ENCODE results near the gene SFXN2. TPM values are rescaled to one million over a fixed set of nuclear protein-coding genes. Genes with fewer than 3 reads are reported as not detected.
A peak's percentile ranks its signal among the peaks of the same experiment; 100 is the strongest.
"Not testable (repeated sequence)": the region's sequence is repeated elsewhere in the genome, so short reads cannot be mapped to it uniquely, and the experiment has no call there.

The SFXN2 gene
- total and polyA plus RNA-seq, 7 experiments from 2014 or later = 11.4 to 32.1 (median 17.5) TPM

DNA sequence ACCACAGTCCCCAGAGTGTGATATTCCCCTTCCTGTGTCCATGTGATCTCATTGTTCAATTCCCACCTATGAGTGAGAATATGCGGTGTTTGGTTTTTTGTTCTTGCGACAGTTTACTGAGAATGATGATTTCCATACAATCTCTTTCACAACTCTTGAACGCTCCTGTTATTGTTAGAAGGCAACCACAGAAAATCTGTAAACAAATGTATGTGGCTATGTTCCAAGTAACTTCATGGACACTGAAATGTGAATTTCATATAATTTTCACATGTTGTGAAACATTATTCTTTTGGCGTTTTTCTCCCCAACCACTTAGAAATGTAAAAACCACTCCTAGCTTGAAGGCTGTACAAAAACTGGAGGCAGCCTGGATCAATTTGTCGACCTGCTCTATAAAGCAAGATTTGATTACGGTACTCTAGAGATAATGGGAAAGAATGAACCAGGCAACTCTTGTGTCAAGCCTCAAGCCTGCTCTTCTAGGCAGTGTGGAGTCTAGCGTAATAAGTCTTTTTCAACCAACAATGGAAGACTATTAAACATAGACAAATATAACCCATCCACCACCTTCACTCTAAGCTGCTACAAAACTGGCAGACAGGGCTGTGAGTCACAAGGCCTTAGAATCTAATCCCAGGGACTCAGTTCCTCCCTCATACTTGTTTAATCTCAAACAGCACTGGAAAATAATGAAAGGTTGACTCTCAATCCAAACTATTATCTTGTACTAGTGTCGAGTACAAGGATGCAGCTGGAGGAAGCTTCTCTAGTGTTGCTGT is 23.0 kb upstream of the SFXN2 start:
- ATAC-seq (no peak), DNase-seq (no peak)
- H3K36me3 ChIP-seq (ENCODE audit: control insufficient read depth in 2 of 3, insufficient read depth in 3 of 3, low read length in 3 of 3) = peaks cover 0 to under 1% (median 0%) of the 10 kb centered on the region in 3 experiments
- Mint-ChIP-seq H3K4me3 (no peak overlapping the region), H3K36me3 (peaks cover 0 to 14% (median 4%) of the 10 kb centered on the region in 5 donors), H3K27ac (no peak overlapping the region), H3K27me3 (no peaks in the 10 kb centered on the region), H3K9me3 (no peaks in the 10 kb centered on the region), H3K4me1 (peaks cover 0 to 3% (median 0%) of the 10 kb centered on the region in 7 donors)
- no peaks in the 10 kb centered on the region for H3K9me3 ChIP-seq (ENCODE audit: control insufficient read depth in 2 of 3, low read length in 3 of 3)
- ChIA-PET POLR2A (interaction anchor here (0.8 to 1.5 kb wide), 2 partner anchors 23 to 45 kb away, joined by 3 to 4 read pairs; partner anchors contain the start of genes ARL3 and SFXN2), CTCF (no interaction called here)
- H3K27me3 ChIP-seq (ENCODE audit: control insufficient read depth in 2 of 2, insufficient read depth in 2 of 2, low read length in 2 of 2) = no peaks in the 10 kb centered on the region
- H3K4me3 ChIP-seq (ENCODE audit: low read length) = no peak overlapping the region
- no peaks in the 10 kb centered on the region for H3K4me1 ChIP-seq (ENCODE audit: control insufficient read depth in 2 of 2, insufficient read depth in 2 of 2, low read length in 2 of 2)
- intact Hi-C loops (cut with micrococcal nuclease) = no loop called here
- H3K27ac ChIP-seq (ENCODE audit: low read depth, low read length) = no peak overlapping the region

DNA sequence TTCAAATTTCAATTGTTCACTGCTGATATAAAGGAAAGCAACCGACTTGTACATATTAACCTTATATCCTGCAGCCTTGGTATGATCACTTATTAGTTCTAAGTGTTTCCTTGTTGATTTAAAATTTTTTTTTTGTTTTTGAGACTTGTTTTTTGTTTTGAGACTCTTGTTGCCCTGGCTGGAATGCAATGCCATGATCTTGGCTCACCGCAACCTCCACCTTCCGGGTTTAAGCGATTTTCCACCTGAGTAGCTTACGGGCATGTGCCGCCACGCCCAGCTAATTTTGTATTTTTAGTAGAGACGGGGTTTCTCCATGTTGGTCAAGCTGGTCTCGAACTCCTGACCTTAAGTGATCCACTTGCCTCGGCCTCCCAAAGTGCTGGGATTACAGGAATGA is 19.0 kb upstream of the SFXN2 start:
- ATAC-seq; CTCF ChIA-PET; H3K4me3 ChIP-seq (ENCODE audit: low read length); H3K27me3 ChIP-seq (ENCODE audit: control insufficient read depth in 2 of 2, insufficient read depth in 2 of 2, low read length in 2 of 2); intact Hi-C loops (cut with micrococcal nuclease); H3K4me3 Mint-ChIP-seq; H3K27ac ChIP-seq (ENCODE audit: low read depth, low read length); H3K4me1 Mint-ChIP-seq; H3K9me3 Mint-ChIP-seq; H3K4me1 ChIP-seq (ENCODE audit: control insufficient read depth in 2 of 2, insufficient read depth in 2 of 2, low read length in 2 of 2); H3K27ac Mint-ChIP-seq; H3K27me3 Mint-ChIP-seq; H3K9me3 ChIP-seq (ENCODE audit: control insufficient read depth in 2 of 3, low read length in 3 of 3); DNase-seq; POLR2A ChIA-PET: not testable (repeated sequence)
- peaks cover 0 to 19% (median 0%) of the 10 kb centered on the region in 3 experiments for H3K36me3 ChIP-seq (ENCODE audit: control insufficient read depth in 2 of 3, insufficient read depth in 3 of 3, low read length in 3 of 3)
- peaks cover 8 to 36% (median 21%) of the 10 kb centered on the region in 5 donors for H3K36me3 Mint-ChIP-seq

DNA sequence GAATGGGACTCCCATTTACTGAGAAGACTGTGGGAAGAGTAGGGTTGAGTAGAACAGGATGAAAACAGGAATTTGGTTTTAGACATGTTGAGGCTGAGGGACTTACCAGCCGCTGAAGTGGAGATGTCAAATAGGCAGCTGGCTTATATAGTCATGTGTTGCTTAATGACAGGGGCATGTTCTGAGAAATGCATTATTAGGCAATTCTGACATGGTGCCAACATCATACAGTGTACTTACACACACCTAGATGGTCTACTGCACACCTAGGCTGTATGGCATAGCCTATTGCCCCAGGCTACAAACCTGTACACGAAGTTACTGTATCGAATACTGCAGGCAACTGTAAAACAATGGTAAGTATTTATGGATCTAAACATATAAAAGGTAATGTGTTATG is 17.7 kb upstream of the SFXN2 start:
- DNase-seq (no peak), ATAC-seq (no peak)
- no peaks in the 10 kb centered on the region for H3K27me3 Mint-ChIP-seq
- H3K4me1 Mint-ChIP-seq = peaks cover 0 to 4% (median 0%) of the 10 kb centered on the region in 7 donors
- no peaks in the 10 kb centered on the region for H3K9me3 Mint-ChIP-seq
- peaks cover 8 to 36% (median 21%) of the 10 kb centered on the region in 5 donors for H3K36me3 Mint-ChIP-seq
- no peak overlapping the region for H3K4me3 Mint-ChIP-seq
- H3K27me3 ChIP-seq (ENCODE audit: control insufficient read depth in 2 of 2, insufficient read depth in 2 of 2, low read length in 2 of 2) = no peaks in the 10 kb centered on the region
- no peaks in the 10 kb centered on the region for H3K4me1 ChIP-seq (ENCODE audit: control insufficient read depth in 2 of 2, insufficient read depth in 2 of 2, low read length in 2 of 2)
- no peak overlapping the region for H3K4me3 ChIP-seq (ENCODE audit: low read length)
- no peak overlapping the region for H3K27ac ChIP-seq (ENCODE audit: low read depth, low read length)
- intact Hi-C loops (cut with micrococcal nuclease) = no loop called here
- POLR2A ChIA-PET = interaction anchor here (0.6 kb wide), 1 partner anchor 20 kb away, joined by 4 read pairs; no protein-coding TSS in a partner anchor
- H3K36me3 ChIP-seq (ENCODE audit: control insufficient read depth in 2 of 3, insufficient read depth in 3 of 3, low read length in 3 of 3) = peaks cover 0 to 19% (median 0%) of the 10 kb centered on the region in 3 experiments
- CTCF ChIA-PET = no interaction called here
- peak overlapping the region in 2 of 9 donors; percentile 32 to 41 for H3K27ac Mint-ChIP-seq
- no peaks in the 10 kb centered on the region for H3K9me3 ChIP-seq (ENCODE audit: control insufficient read depth in 2 of 3, low read length in 3 of 3)

DNA sequence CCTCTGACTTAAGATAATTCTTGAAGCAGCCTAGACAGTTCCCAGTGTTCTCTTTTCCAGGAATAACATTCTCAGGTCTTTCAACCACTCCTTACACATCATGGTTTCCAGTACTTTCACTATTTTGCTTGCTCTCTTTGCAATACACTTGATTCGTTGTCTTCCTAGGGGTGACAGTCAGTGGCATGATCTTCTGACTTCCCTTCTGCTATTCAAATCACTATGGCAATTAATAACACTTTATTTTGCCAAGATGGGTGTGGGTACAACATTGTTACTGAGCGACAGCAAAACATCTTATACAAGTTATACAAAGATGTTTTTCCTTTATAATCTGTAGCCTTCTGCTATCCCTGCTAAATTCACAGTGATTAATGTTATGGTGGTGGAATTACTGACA is 15.5 kb upstream of the SFXN2 start:
- CTCF ChIA-PET = no interaction called here
- H3K4me3 ChIP-seq (ENCODE audit: low read length) = no peak overlapping the region
- intact Hi-C loops (cut with micrococcal nuclease) = no loop called here
- H3K36me3 ChIP-seq (ENCODE audit: control insufficient read depth in 2 of 3, insufficient read depth in 3 of 3, low read length in 3 of 3) = peaks cover 0 to 19% (median 0%) of the 10 kb centered on the region in 3 experiments
- POLR2A ChIA-PET = interaction anchor here (1.0 kb wide), 1 partner anchor 15 kb away, joined by 3 read pairs; the partner anchor contains the start of gene ARL3
- H3K27ac ChIP-seq (ENCODE audit: low read depth, low read length) = no peak overlapping the region
- DNase-seq (no peak), ATAC-seq (no peak)
- no peaks in the 10 kb centered on the region for H3K27me3 ChIP-seq (ENCODE audit: control insufficient read depth in 2 of 2, insufficient read depth in 2 of 2, low read length in 2 of 2)
- H3K9me3 ChIP-seq (ENCODE audit: control insufficient read depth in 2 of 3, low read length in 3 of 3) = no peaks in the 10 kb centered on the region
- Mint-ChIP-seq H3K27me3 (no peaks in the 10 kb centered on the region), H3K4me1 (peaks cover 0 to 4% (median 0%) of the 10 kb centered on the region in 7 donors), H3K36me3 (peaks cover 8 to 36% (median 21%) of the 10 kb centered on the region in 5 donors), H3K27ac (no peak overlapping the region), H3K4me3 (no peak overlapping the region), H3K9me3 (no peaks in the 10 kb centered on the region)
- H3K4me1 ChIP-seq (ENCODE audit: control insufficient read depth in 2 of 2, insufficient read depth in 2 of 2, low read length in 2 of 2) = no peaks in the 10 kb centered on the region

DNA sequence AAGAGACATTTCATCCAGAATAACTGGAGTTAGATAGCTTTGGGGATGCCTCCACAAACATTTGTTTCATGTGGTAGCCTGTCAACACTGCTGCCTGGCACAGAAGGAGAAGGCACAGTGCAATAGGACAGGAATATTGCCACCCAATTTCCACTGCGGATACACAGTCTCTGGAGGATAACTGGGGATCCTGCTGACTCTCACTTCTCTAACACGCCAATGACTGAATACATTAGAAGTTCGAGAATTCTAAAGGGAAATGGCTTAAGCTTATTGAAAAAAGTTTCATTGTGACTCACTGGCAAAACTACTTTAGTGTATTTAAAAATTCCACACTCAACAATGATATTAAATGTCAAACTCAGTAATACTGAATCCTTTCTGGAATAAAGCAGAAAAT is 13.2 kb upstream of the SFXN2 start:
- ChIA-PET POLR2A (interaction anchor here (1.2 kb wide), 1 partner anchor 57 kb away, joined by 3 read pairs; the partner anchor contains the start of gene TRIM8), CTCF (interaction anchor here (0.7 kb wide), 1 partner anchor 860 kb away, joined by 3 read pairs; no protein-coding TSS in a partner anchor)
- H3K36me3 Mint-ChIP-seq = peaks cover 8 to 38% (median 28%) of the 10 kb centered on the region in 5 donors
- H3K27ac ChIP-seq (ENCODE audit: low read depth, low read length) = no peak overlapping the region
- H3K9me3 Mint-ChIP-seq = no peaks in the 10 kb centered on the region
- DNase-seq (no peak), ATAC-seq (no peak)
- no peak overlapping the region for H3K27ac Mint-ChIP-seq
- no peaks in the 10 kb centered on the region for H3K27me3 ChIP-seq (ENCODE audit: control insufficient read depth in 2 of 2, insufficient read depth in 2 of 2, low read length in 2 of 2)
- intact Hi-C loops (cut with micrococcal nuclease) = no loop called here
- no peak overlapping the region for H3K4me3 Mint-ChIP-seq
- H3K36me3 ChIP-seq (ENCODE audit: control insufficient read depth in 2 of 3, insufficient read depth in 3 of 3, low read length in 3 of 3) = peaks cover 0 to 23% (median 0%) of the 10 kb centered on the region in 3 experiments
- H3K27me3 Mint-ChIP-seq = no peaks in the 10 kb centered on the region
- H3K4me3 ChIP-seq (ENCODE audit: low read length) = no peak overlapping the region
- no peaks in the 10 kb centered on the region for H3K9me3 ChIP-seq (ENCODE audit: control insufficient read depth in 2 of 3, low read length in 3 of 3)
- H3K4me1 ChIP-seq (ENCODE audit: control insufficient read depth in 2 of 2, insufficient read depth in 2 of 2, low read length in 2 of 2) = no peaks in the 10 kb centered on the region
- H3K4me1 Mint-ChIP-seq = peaks cover 0 to 10% (median 4%) of the 10 kb centered on the region in 7 donors

DNA sequence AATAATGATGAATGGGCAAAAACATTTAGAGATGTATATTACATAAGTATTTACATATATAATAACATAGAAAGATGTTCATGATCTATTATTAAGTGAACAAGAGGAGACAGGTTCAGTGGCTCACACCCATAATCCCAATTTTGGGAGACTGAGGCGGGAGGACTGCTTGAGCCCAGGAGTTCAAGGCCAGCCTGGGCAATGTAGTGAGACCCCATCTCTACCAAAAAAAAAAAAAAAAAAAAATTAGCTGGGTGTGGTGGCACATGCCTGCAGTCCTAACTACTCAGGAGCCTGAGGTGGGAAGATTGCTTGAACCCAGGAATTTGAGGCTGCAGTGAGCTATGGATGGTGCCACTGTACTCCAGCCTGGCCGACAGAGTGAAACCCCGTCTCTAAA is 12.6 kb upstream of the SFXN2 start:
- intact Hi-C loops (cut with micrococcal nuclease) = no loop called here
- Mint-ChIP-seq H3K27me3 (no peaks in the 10 kb centered on the region), H3K27ac (no peak overlapping the region), H3K4me3 (no peak overlapping the region), H3K9me3 (no peaks in the 10 kb centered on the region), H3K4me1 (peaks cover 0 to 11% (median 4%) of the 10 kb centered on the region in 7 donors), H3K36me3 (peaks cover 6 to 33% (median 28%) of the 10 kb centered on the region in 5 donors)
- Histone ChIP-seq H3K4me1 (ENCODE audit: control insufficient read depth in 2 of 2, insufficient read depth in 2 of 2, low read length in 2 of 2) (no peaks in the 10 kb centered on the region), H3K27ac (ENCODE audit: low read depth, low read length) (no peak overlapping the region), H3K36me3 (ENCODE audit: control insufficient read depth in 2 of 3, insufficient read depth in 3 of 3, low read length in 3 of 3) (peaks cover 0 to 19% (median 0%) of the 10 kb centered on the region in 3 experiments), H3K4me3 (ENCODE audit: low read length) (no peak overlapping the region), H3K9me3 (ENCODE audit: control insufficient read depth in 2 of 3, low read length in 3 of 3) (no peaks in the 10 kb centered on the region), H3K27me3 (ENCODE audit: control insufficient read depth in 2 of 2, insufficient read depth in 2 of 2, low read length in 2 of 2) (no peaks in the 10 kb centered on the region)
- ATAC-seq (no peak), DNase-seq (no peak)
- ChIA-PET POLR2A (interaction anchor here (1.2 kb wide), 1 partner anchor 57 kb away, joined by 3 read pairs; the partner anchor contains the start of gene TRIM8), CTCF (interaction anchor here (0.7 kb wide), 1 partner anchor 860 kb away, joined by 3 read pairs; no protein-coding TSS in a partner anchor)

Measured in naive thymus-derived CD4-positive, alpha-beta T cell (primary cell).